Fibroblast of skin of abdomen (primary cell): ENCODE results near the gene APLF.
"Not testable (repeated sequence)": the region's sequence is repeated elsewhere in the genome, so short reads cannot be mapped to it uniquely, and the experiment has no call there.

ENCODE experiments used
- DNase-seq: peaks from one replicate; pipeline ENCODE4 v3.0.0-alpha.2; 2013

Gene APLF

GRCh38 chr2:68536000-68536399, 68.6 kb downstream of the APLF start:
- no peak for DNase-seq

DNA sequence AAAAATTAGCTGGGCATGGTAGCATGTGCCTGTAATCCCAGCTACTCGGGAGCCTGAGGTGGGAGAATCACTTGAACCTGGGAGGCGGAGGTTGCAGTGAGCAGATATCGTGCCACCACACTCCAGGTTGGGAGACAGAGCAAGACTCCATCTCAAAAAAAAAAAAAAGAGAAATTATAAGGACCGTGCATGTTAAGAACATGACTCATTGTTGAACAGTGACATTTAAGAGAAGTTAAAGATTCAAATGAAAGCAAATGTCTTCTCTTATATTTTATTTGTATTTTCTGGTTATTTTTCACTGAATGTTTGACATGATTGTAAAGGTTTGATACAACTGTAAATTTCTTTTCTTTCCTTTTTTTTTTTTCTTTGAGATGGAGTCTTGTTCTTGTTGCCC, 69.6 kb downstream of the APLF start:
- no peak for DNase-seq

- peak; percentile 26 for DNase-seq
Observed at GRCh38 chr2:68537809-68538208, 70.4 kb downstream of the APLF start.

GRCh38 chr2:68544811-68545210, 77.4 kb downstream of the APLF start:
- no peak for DNase-seq

GRCh38 chr2:68548396-68548795, 81.0 kb downstream of the APLF start:
- DNase-seq = peak; percentile 8

DNA sequence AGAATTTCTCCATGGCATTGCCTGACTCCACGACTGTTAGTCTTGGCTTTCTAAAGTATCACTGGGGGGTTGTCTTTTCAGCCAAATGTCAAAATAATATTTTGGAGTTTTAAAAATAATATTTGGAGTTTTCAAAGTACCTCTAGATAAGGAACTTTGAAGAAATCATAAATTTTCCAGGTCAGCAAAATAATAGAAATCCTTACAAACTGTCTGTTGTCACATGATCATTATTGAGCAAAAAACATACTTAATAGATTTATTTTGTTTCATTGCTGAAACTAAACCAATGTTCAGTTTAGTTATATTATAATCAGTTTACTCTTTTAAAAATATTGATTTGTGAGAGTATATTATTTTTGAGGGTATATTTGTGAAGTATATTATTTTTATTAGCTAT, 85.7 kb downstream of the APLF start:
- no peak for DNase-seq

GRCh38 chr2:68555425-68556206, 88.2 kb downstream of the APLF start:
- DNase-seq = not testable (repeated sequence)

- DNase-seq = no peak
Observed at GRCh38 chr2:68556381-68556780, 89.0 kb downstream of the APLF start.

- no peak for DNase-seq
Observed at GRCh38 chr2:68558576-68558975, 91.2 kb downstream of the APLF start.

GRCh38 chr2:68559692-68560091, 92.3 kb downstream of the APLF start:
- no peak for DNase-seq

GRCh38 chr2:68560545-68560944, 93.2 kb downstream of the APLF start:
- DNase-seq = no peak

DNA sequence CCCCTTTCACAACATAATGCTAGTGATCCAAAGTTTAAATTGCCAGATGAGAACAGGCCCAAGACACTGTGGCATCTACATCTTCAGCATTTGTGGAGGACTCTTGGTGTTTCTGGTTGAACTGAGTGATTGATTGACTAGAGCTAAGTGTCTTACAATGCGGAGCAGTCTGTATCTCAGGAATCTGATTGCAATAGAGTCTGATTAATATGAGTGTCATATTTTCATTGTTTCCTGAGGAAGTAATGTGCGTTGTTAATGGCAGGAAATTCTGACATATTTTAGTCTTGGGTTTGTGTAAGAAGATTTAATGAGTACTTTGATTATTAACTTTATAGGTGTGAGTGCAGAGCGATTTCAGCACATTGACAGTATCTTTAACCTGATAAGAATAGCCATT, 94.0 kb downstream of the APLF start:
- no peak for DNase-seq

DNA sequence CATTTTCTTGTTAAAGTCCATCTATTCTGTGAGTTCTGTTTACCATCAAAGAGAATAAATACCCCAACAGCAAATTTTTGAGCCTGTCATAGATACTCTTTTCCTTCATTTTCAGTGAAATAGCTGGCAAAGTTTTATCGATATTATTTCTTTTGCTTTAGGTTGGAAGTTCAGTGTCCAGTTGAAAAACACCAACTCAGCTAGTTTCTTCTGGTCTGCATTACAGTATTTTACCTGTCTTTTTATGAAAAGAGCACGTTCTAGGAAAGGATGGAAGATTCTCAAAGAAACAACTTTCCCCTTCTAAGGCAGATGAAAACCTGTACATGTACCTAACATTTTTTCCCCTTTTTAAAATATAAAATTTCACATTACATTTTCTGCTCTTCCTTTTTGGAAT, 95.5 kb downstream of the APLF start:
- no peak for DNase-seq

- DNase-seq = no peak
Observed at GRCh38 chr2:68564426-68564825, 97.0 kb downstream of the APLF start.

GRCh38 chr2:68565273-68565672, 97.9 kb downstream of the APLF start:
- DNase-seq = no peak

- DNase-seq = peak; percentile 22
Observed at GRCh38 chr2:68565858-68566257, 98.5 kb downstream of the APLF start.

GRCh38 chr2:68566362-68566761, 99.0 kb downstream of the APLF start:
- DNase-seq = no peak

DNA sequence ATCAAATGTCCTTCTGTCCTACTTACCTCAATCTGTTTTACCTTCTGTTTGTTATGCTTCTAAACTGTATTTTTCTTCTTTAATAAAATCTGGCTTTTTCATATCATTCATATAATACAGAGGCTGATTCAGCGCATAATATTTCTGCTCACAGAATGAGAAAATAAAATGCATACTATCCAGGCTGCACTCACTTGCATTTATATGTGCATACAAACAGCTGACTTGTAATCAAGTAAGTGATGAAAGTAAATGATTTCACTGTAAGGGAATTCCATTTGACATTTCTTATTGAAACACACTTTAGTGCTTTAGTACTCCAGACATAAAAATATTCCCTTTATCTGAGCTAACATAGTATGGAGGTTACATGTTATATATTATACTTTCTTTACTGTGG, 100.7 kb downstream of the APLF start:
- DNase-seq = no peak

DNA sequence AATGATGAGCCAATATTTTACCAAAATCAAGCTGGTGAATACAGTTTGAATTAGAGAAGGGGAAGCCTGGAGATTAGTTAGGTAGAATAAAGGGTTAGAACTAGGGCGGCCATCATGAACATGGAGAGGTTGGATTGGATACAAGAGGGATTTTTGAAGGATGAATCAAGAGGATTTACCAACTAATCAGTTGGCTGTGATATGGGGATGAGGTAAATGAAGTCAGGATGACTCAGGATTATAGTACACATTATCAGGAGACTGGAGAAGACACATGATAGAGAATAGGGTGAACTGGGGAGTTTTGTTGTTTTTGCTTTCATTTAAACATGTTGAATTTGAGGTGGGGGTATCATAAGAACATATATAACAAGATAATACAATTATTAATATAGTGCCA, 102.2 kb downstream of the APLF start:
- peak; percentile 12 for DNase-seq

DNA sequence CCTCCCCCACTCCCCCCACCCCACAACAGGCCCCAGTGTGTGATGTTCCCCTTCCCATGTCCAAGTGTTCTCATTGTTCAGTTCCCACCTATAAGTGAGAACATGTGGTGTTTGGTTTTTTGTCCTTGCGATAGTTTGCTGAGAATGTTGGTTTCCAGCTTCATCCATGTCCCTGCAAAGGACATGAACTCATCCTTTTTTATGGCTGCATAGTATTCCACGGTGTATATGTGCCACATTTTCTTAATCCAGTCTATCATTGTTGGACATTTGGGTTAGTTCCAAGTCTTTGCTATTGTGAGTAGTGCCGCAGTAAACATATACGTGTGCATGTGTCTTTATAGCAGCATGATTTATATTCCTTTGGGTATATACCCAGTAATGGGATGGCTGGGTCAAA, 103.0 kb downstream of the APLF start:
- not testable (repeated sequence) for DNase-seq

GRCh38 chr2:68574202-68574791, 106.9 kb downstream of the APLF start:
- no peak for DNase-seq

- DNase-seq = no peak
Observed at GRCh38 chr2:68577183-68577582, 109.8 kb downstream of the APLF start.

- no peak for DNase-seq
Observed at GRCh38 chr2:68579689-68580088, 112.3 kb downstream of the APLF start.

DNA sequence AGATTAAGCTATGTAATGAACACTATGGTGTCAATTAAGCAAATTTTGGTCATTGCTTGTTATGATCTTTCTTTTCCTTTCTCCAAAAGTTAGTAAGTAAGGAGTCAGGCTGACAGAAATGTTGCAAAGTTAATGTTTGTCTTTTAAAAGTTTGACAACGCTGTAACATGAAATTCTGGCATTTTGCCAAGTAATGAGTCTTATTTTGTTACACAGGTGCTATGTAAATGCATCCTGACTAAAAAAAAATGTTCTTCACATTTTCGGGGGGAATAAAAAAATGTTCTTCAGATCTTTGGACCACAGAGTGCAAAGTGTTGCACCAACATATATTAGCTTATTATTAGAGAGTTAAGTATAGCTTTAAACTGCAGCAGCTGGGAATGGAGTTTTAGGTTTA, 121.2 kb downstream of the APLF start:
- no peak for DNase-seq

GRCh38 chr2:68589963-68590362, 122.6 kb downstream of the APLF start:
- DNase-seq = no peak
